Measurements from ENCODE around the gene C1QA.
"Not testable (repeated sequence)": the region's sequence is repeated elsewhere in the genome, so short reads cannot be mapped to it uniquely, and the experiment has no call there.

Gene C1QA

GRCh38 chr1:22639286-22639685 is 2.9 kb downstream of the C1QA start:
- in situ Hi-C loops (cut with MboI; ENCODE audit: low sequenced_read_pairs), result no loop called here

- in situ Hi-C loops (cut with MboI; ENCODE audit: low sequenced_read_pairs), result loop anchor here (10.0 kb wide), 1 partner anchor 216 kb away; no protein-coding TSS in a partner anchor
These were observed 4.8 kb downstream of the C1QA start for GRCh38 chr1:22641247-22641646.

GRCh38 chr1:22641906-22642636 is 5.6 kb downstream of the C1QA start:
- in situ Hi-C loops (cut with MboI; ENCODE audit: low sequenced_read_pairs), result loop anchor here (10.0 kb wide), 1 partner anchor 217 kb away; no protein-coding TSS in a partner anchor

- in situ Hi-C loops (cut with MboI; ENCODE audit: low sequenced_read_pairs), result loop anchor here (10.0 kb wide), 1 partner anchor 219 kb away; no protein-coding TSS in a partner anchor
These were observed 7.0 kb downstream of the C1QA start, which contains the start of gene C1QC for GRCh38 chr1:22643381-22643780. C1QC (plus strand) TSS chr1:22643633; CDS start chr1:22644024, 391 bp downstream.

GRCh38 chr1:22643928-22644327 is 7.5 kb downstream of the C1QA start:
- in situ Hi-C loops (cut with MboI; ENCODE audit: low sequenced_read_pairs), result loop anchor here (10.0 kb wide), 1 partner anchor 219 kb away; no protein-coding TSS in a partner anchor

GRCh38 chr1:22645931-22646330 is 9.5 kb downstream of the C1QA start:
- in situ Hi-C loops (cut with MboI; ENCODE audit: low sequenced_read_pairs), result loop anchor here (10.0 kb wide), 1 partner anchor 221 kb away; no protein-coding TSS in a partner anchor

- in situ Hi-C loops (cut with MboI; ENCODE audit: low sequenced_read_pairs), result loop anchor here (10.0 kb wide), 1 partner anchor 222 kb away; no protein-coding TSS in a partner anchor
These were observed 10.0 kb downstream of the C1QA start for GRCh38 chr1:22646384-22646783.

GRCh38 chr1:22650089-22650693 is 13.8 kb downstream of the C1QA start:
- in situ Hi-C loops (cut with MboI; ENCODE audit: low sequenced_read_pairs), result no loop called here

- in situ Hi-C loops (cut with MboI; ENCODE audit: low sequenced_read_pairs), result no loop called here
These were observed 15.8 kb downstream of the C1QA start for GRCh38 chr1:22651941-22652856.

- in situ Hi-C loops (cut with MboI; ENCODE audit: low sequenced_read_pairs), result no loop called here
These were observed 16.5 kb downstream of the C1QA start, which contains the start of gene C1QB for GRCh38 chr1:22652881-22653316. C1QB (plus strand) TSS chr1:22653236; CDS start chr1:22659463, 6,227 bp downstream.

- in situ Hi-C loops (cut with MboI; ENCODE audit: low sequenced_read_pairs), result no loop called here
These were observed 18.3 kb downstream of the C1QA start for GRCh38 chr1:22654692-22655091.

- in situ Hi-C loops (cut with MboI; ENCODE audit: low sequenced_read_pairs), result no loop called here
These were observed 22.1 kb downstream of the C1QA start for GRCh38 chr1:22658385-22659163.

GRCh38 chr1:22660716-22661241 is 24.4 kb downstream of the C1QA start:
- in situ Hi-C loops (cut with MboI; ENCODE audit: low sequenced_read_pairs), result no loop called here

GRCh38 chr1:22661880-22662279 is 25.5 kb downstream of the C1QA start:
- in situ Hi-C loops (cut with MboI; ENCODE audit: low sequenced_read_pairs), result no loop called here

- in situ Hi-C loops (cut with MboI; ENCODE audit: low sequenced_read_pairs), result no loop called here
These were observed 25.9 kb downstream of the C1QA start for GRCh38 chr1:22662318-22662717.

GRCh38 chr1:22662986-22663408 is 26.6 kb downstream of the C1QA start:
- in situ Hi-C loops (cut with MboI; ENCODE audit: low sequenced_read_pairs), result no loop called here

GRCh38 chr1:22665752-22666151 is 29.3 kb downstream of the C1QA start:
- in situ Hi-C loops (cut with MboI; ENCODE audit: low sequenced_read_pairs), result no loop called here

GRCh38 chr1:22666412-22666811 is 30.0 kb downstream of the C1QA start:
- in situ Hi-C loops (cut with MboI; ENCODE audit: low sequenced_read_pairs), result no loop called here

GRCh38 chr1:22668840-22669239 is 32.4 kb downstream of the C1QA start:
- in situ Hi-C loops (cut with MboI; ENCODE audit: low sequenced_read_pairs), result not testable (repeated sequence)
